ENCODE data around the gene OR7A17. TPM values are rescaled to one million over a fixed set of nuclear protein-coding genes. Genes with fewer than 3 reads are reported as not detected.

Gene OR7A17
- not detected for total RNA-seq
- long read RNA-seq: 0 reads

DNA sequence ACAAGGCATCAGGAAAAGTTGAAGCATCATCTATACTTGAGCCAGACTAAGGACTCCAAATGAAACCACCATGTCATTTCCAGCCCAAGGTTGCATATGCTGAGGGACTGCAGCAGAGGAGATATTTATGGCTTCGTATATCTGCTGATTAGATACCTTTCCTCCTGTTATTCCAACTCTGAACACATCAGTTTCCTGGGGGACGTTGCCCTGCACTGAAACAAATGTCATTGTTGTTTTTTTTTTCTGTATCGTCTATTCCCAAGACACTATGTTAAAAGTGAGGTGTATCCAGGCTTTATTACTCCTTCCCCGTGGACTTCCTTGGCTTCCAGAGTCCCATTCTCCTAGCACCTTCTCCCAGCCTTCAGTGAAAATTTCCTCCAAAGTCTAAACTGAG lies at the start of gene OR7A17:
Gene OR7A17, minus strand, starts transcription at position 101 of the 400 bp plus-strand sequence. CDS start 4,777 bp downstream, outside the sequence.
- Histone ChIP-seq H3K9me3 (no peaks in the 10 kb centered on the region), H3K36me3 (no peaks in the 10 kb centered on the region), H3K4me3 (no peak within 1 kb of the TSS), H3K4me1 (no peaks in the 10 kb centered on the region), H3K27me3 (peaks cover 9% of the 10 kb centered on the region), H3K27ac (no peak within 1 kb of the TSS)
- TF ChIP-seq, protein P1, sequence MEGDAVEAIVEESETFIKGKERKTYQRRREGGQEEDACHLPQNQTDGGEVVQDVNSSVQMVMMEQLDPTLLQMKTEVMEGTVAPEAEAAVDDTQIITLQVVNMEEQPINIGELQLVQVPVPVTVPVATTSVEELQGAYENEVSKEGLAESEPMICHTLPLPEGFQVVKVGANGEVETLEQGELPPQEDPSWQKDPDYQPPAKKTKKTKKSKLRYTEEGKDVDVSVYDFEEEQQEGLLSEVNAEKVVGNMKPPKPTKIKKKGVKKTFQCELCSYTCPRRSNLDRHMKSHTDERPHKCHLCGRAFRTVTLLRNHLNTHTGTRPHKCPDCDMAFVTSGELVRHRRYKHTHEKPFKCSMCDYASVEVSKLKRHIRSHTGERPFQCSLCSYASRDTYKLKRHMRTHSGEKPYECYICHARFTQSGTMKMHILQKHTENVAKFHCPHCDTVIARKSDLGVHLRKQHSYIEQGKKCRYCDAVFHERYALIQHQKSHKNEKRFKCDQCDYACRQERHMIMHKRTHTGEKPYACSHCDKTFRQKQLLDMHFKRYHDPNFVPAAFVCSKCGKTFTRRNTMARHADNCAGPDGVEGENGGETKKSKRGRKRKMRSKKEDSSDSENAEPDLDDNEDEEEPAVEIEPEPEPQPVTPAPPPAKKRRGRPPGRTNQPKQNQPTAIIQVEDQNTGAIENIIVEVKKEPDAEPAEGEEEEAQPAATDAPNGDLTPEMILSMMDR (IDR thresholded peaks at IDR 0.05): no peak
- no peak for DNase-seq
- ATAC-seq: no peak
- intact Hi-C loops (cut with DNase I): no loop called here

DNA sequence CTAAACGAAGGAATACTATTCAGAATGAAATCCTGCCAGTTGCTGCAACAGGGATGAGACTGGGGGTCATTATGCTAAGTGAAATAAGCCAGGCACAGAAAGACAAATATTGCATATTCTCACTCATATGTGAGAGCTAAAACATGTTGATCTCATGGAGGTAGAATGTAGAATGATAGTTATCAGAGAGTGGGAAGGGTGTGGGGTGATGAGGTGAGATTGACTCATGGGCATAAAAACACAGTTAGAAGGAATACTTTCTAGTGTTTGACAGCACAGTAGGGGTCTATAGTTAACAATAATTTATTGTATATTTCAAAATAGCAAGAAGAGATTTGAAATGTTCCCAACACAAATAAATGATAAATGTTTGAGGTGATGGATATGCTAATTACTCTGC lies 47.6 kb upstream of the OR7A17 start:
- intact Hi-C loops (cut with DNase I): no loop called here
- H3K4me3 ChIP-seq: no peak overlapping the region
- H3K9me3 ChIP-seq: no peaks in the 10 kb centered on the region
- no peaks in the 10 kb centered on the region for H3K36me3 ChIP-seq
- ATAC-seq (no peak), DNase-seq (no peak)
- TF ChIP-seq, protein P1 (IDR thresholded peaks at IDR 0.05): no peak
- no peaks in the 10 kb centered on the region for H3K27me3 ChIP-seq
- H3K27ac ChIP-seq: no peak overlapping the region
- no peaks in the 10 kb centered on the region for H3K4me1 ChIP-seq

DNA sequence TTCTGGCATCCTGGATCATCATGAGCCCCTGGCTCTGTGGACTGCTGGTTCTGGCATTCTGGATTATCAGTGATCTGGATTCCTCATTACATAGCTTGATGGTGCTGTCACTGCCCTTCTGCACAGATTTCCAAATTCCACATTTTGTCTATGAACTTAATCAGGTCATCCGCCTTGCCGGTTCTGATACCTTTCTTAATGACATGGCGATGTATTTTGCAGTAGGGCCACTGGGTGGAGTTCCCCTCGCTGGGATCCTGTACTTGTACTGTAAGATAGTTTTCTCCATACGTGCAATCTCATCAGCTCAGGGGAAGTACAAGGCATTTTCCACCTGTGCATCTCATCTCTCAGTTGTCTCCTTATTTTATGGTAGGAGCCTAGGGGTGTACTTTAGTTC lies 30.9 kb upstream of the OR7A17 start:
- no peak overlapping the region for H3K27ac ChIP-seq
- intact Hi-C loops (cut with DNase I): no loop called here

DNA sequence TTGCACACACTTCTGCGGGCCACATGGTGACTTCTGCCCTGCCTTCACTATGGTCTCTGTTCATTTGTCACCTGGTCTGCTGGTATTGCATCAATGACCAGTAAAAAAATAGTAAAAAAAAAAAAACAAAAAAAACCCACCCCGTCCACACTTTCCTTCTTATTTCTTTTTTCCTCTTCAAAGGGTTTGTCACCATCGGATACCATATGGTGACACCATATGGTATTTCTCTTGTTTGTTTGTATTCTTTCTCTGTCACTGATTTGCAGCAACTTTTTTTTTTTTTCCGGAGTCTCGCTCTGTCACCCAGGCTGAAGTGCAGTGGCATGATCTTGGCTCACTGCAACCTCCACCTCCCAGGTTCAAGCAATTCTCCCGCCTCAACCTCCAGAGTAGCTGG lies 29.2 kb upstream of the OR7A17 start:
- no peak for ATAC-seq
- intact Hi-C loops (cut with DNase I): no loop called here

More for the DNA sequence above, 30.9 kb upstream of the OR7A17 start:
- TF ChIP-seq, protein P1 (IDR thresholded peaks at IDR 0.05): no peak
- no peak for ATAC-seq
- Histone ChIP-seq H3K4me1 (no peaks in the 10 kb centered on the region), H3K4me3 (no peak overlapping the region), H3K9me3 (no peaks in the 10 kb centered on the region), H3K36me3 (no peaks in the 10 kb centered on the region), H3K27me3 (peaks cover 9% of the 10 kb centered on the region)
- DNase-seq: no peak

DNA sequence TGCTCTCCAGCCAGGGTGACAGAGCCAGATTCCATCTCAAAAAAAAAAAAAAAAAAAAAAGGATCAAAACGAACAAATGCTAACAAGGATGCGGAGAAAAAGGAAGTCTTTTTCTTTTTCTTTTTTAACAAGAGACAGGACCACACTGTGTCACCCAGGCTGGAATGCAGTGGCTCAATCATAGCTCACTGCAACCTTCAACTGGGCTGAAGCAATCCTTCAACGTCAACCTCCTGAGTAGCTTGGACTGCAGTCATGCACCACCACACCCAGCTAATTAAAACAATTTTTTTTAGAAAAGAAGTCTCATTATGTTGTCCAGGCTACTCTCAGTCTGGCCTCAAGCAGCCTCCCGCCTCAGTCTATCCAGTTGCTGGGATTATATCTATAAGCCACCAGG lies 20.8 kb upstream of the OR7A17 start:
- no peaks in the 10 kb centered on the region for H3K36me3 ChIP-seq
- peaks cover 8% of the 10 kb centered on the region for H3K27me3 ChIP-seq
- no peak overlapping the region for H3K27ac ChIP-seq
- no peak for DNase-seq
- H3K9me3 ChIP-seq: no peaks in the 10 kb centered on the region
- no peak overlapping the region for H3K4me3 ChIP-seq
- H3K4me1 ChIP-seq: no peaks in the 10 kb centered on the region
- intact Hi-C loops (cut with DNase I): no loop called here
- TF ChIP-seq, protein P1 (IDR thresholded peaks at IDR 0.05): no peak
- no peak for ATAC-seq

More for the DNA sequence above, 29.2 kb upstream of the OR7A17 start:
- Histone ChIP-seq H3K9me3 (no peaks in the 10 kb centered on the region), H3K27ac (no peak overlapping the region), H3K27me3 (peaks cover 9% of the 10 kb centered on the region), H3K4me3 (no peak overlapping the region), H3K4me1 (no peaks in the 10 kb centered on the region), H3K36me3 (no peaks in the 10 kb centered on the region)
- TF ChIP-seq, protein P1 (IDR thresholded peaks at IDR 0.05): no peak
- no peak for DNase-seq

DNA sequence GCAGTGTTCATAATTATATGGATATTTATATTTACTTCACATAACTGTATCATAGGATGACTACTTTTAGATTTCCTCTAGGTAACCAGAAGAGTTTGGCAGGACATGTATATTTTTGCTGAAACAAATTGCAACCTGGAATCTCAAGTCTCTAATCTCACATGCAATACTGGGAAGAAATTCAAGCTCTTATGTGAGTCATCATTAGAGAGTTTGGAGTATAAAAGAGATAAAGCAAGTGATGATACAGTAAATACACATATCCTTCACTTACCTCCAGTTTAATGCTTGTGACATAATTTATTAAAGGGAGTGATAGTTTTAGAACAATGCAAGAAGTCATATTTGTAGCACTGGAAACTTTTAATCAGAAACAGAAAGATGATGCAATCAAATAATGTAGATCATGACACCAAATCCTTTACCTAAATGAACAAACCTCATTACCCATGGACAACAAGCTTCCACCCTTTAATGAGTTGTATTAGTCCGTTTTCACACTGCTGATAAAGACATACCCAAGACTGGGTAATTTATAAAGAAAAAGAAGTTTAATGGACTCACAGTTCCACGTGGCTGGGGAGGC lies 15.8 kb upstream of the OR7A17 start:
- DNase-seq: no peak
- H3K9me3 ChIP-seq: no peaks in the 10 kb centered on the region
- H3K4me3 ChIP-seq: no peak overlapping the region
- H3K27ac ChIP-seq: no peak overlapping the region
- intact Hi-C loops (cut with DNase I): no loop called here
- H3K36me3 ChIP-seq: no peaks in the 10 kb centered on the region
- ATAC-seq: no peak
- no peaks in the 10 kb centered on the region for H3K4me1 ChIP-seq
- TF ChIP-seq, protein P1 (IDR thresholded peaks at IDR 0.05): no peak
- H3K27me3 ChIP-seq: peaks cover 13% of the 10 kb centered on the region
